ENCODE data around the gene PPP2R5E.
"Not testable (repeated sequence)": the region's sequence is repeated elsewhere in the genome, so short reads cannot be mapped to it uniquely, and the experiment has no call there.

Gene PPP2R5E
- 41.7 to 45.0 reads per million in 2 donors for total RNA-seq

- DNase-seq, result peak; percentile 84
Observed at GRCh38 chr14:63543000-63543825, at the start of gene PPP2R5E. PPP2R5E (minus strand) TSS chr14:63543377; CDS start chr14:63539685, 3,692 bp downstream.

- not testable (repeated sequence) for DNase-seq
Observed at GRCh38 chr14:63583046-63583445, 39.9 kb upstream of the PPP2R5E start.

- no peak for DNase-seq
Observed at GRCh38 chr14:63581491-63581890, 38.3 kb upstream of the PPP2R5E start.

- no peak for DNase-seq
Observed at GRCh38 chr14:63578300-63578699, 35.1 kb upstream of the PPP2R5E start.

GRCh38 chr14:63573581-63573980 lies 30.4 kb upstream of the PPP2R5E start:
- no peak for DNase-seq

GRCh38 chr14:63565448-63565847 lies 22.3 kb upstream of the PPP2R5E start:
- no peak for DNase-seq

- no peak for DNase-seq
Observed at GRCh38 chr14:63564318-63564717, 21.1 kb upstream of the PPP2R5E start.

GRCh38 chr14:63563370-63564026 lies 20.3 kb upstream of the PPP2R5E start:
- DNase-seq, result no peak

GRCh38 chr14:63562405-63562804 lies 19.2 kb upstream of the PPP2R5E start:
- no peak for DNase-seq

- DNase-seq, result no peak
Observed at GRCh38 chr14:63555572-63555971, 12.4 kb upstream of the PPP2R5E start.

- DNase-seq, result no peak
Observed at GRCh38 chr14:63551332-63551731, 8.2 kb upstream of the PPP2R5E start.

- DNase-seq, result no peak
Observed at GRCh38 chr14:63547798-63548335, 4.7 kb upstream of the PPP2R5E start.

GRCh38 chr14:63545431-63545830 lies 2.3 kb upstream of the PPP2R5E start:
- DNase-seq, result no peak

GRCh38 chr14:63544591-63545299 lies 1.6 kb upstream of the PPP2R5E start:
- DNase-seq, result no peak

GRCh38 chr14:63543826-63544406 lies 739 bp upstream of the PPP2R5E start:
- DNase-seq, result no peak

GRCh38 chr14:63542231-63542999 lies 762 bp downstream of the PPP2R5E start:
- no peak for DNase-seq

GRCh38 chr14:63535918-63536317 lies 7.3 kb downstream of the PPP2R5E start:
- no peak for DNase-seq

GRCh38 chr14:63533474-63533873 lies 9.7 kb downstream of the PPP2R5E start:
- DNase-seq, result no peak

- DNase-seq, result no peak
Observed at GRCh38 chr14:63524537-63525155, 18.5 kb downstream of the PPP2R5E start.

- DNase-seq, result no peak
Observed at GRCh38 chr14:63523735-63524426, 19.3 kb downstream of the PPP2R5E start.

- not testable (repeated sequence) for DNase-seq
Observed at GRCh38 chr14:63522511-63522910, 20.7 kb downstream of the PPP2R5E start.

All from activated gamma-delta T cell (primary cell).